ENCODE data around the gene CRTC1. TPM values are rescaled to one million over a fixed set of nuclear protein-coding genes. Genes with fewer than 3 reads are reported as not detected.

CRTC1 gene
- total and polyA plus RNA-seq, 4 donors: 1.5 to 3.5 (median 1.9) TPM

- no peak for DNase-seq (ENCODE audit: low spot score)
- 92% methylated on average over 16 of the region's 16 CpGs for WGBS
- Histone ChIP-seq H3K4me1 (ENCODE audit: control insufficient read depth in 4 of 4, insufficient read depth in 4 of 4, low read length in 3 of 4) (peaks cover 2 to 24% (median 12%) of the 10 kb centered on the region in 4 donors), H3K9ac (ENCODE audit: low read depth in 1 of 2, low read length in 2 of 2) (no peak overlapping the region), H3K9me3 (ENCODE audit: control insufficient read depth in 4 of 4, low read length in 3 of 4) (no peaks in the 10 kb centered on the region), H3K4me3 (ENCODE audit: low read depth in 1 of 3, low read length in 3 of 3) (no peak overlapping the region), H3K27me3 (ENCODE audit: control insufficient read depth in 4 of 4, insufficient read depth in 4 of 4, low read length in 3 of 4) (no peaks in the 10 kb centered on the region), H3K27ac (ENCODE audit: low read depth in 1 of 2, low read length in 2 of 2) (no peak overlapping the region), H3K36me3 (ENCODE audit: control insufficient read depth in 4 of 4, insufficient read depth in 3 of 4, low read depth in 1 of 4, low read length in 3 of 4) (no peaks in the 10 kb centered on the region)
- TF ChIP-seq REST (IDR thresholded peaks at IDR 0.05): no peak
- no peak for TF ChIP-seq RAD21 (IDR thresholded peaks at IDR 0.05)
Observed at GRCh38 chr19:18687740-18688465, 4.4 kb downstream of the CRTC1 start.

- H3K27ac ChIP-seq (ENCODE audit: low read depth in 1 of 2, low read length in 2 of 2): no peak overlapping the region
- no peaks in the 10 kb centered on the region for H3K36me3 ChIP-seq (ENCODE audit: control insufficient read depth in 4 of 4, insufficient read depth in 3 of 4, low read depth in 1 of 4, low read length in 3 of 4)
- DNase-seq (ENCODE audit: low spot score): no peak
- H3K27me3 ChIP-seq (ENCODE audit: control insufficient read depth in 4 of 4, insufficient read depth in 4 of 4, low read length in 3 of 4): no peaks in the 10 kb centered on the region
- WGBS: 91% methylated on average over 12 of the region's 12 CpGs
- H3K4me3 ChIP-seq (ENCODE audit: low read depth in 1 of 3, low read length in 3 of 3): no peak overlapping the region
- no peaks in the 10 kb centered on the region for H3K9me3 ChIP-seq (ENCODE audit: control insufficient read depth in 4 of 4, low read length in 3 of 4)
- H3K9ac ChIP-seq (ENCODE audit: low read depth in 1 of 2, low read length in 2 of 2): no peak overlapping the region
- no peak for TF ChIP-seq REST (IDR thresholded peaks at IDR 0.05)
- no peak for TF ChIP-seq JUND (IDR thresholded peaks at IDR 0.05)
- no peak for TF ChIP-seq ATF3 (IDR thresholded peaks at IDR 0.05)
- no peak for TF ChIP-seq HNF4G (IDR thresholded peaks at IDR 0.05)
- TF ChIP-seq HNF4A (conservative IDR thresholded peaks at IDR 0.05): no peak
- TF ChIP-seq SP1 (IDR thresholded peaks at IDR 0.05): no peak
- TF ChIP-seq, protein P1, sequence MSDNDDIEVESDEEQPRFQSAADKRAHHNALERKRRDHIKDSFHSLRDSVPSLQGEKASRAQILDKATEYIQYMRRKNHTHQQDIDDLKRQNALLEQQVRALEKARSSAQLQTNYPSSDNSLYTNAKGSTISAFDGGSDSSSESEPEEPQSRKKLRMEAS (IDR thresholded peaks at IDR 0.05): no peak
- TF ChIP-seq EGR1 (IDR thresholded peaks at IDR 0.05; ENCODE audit: low read depth in 2 of 2): no peak
- TF ChIP-seq CTCF (IDR thresholded peaks at IDR 0.05; ENCODE audit: low read depth, low read length, missing input control): no peak
- no peak for TF ChIP-seq YY1 (IDR thresholded peaks at IDR 0.05)
- TF ChIP-seq FOXA1 (IDR thresholded peaks at IDR 0.05): no peak
- no peak for TF ChIP-seq RXRA (IDR thresholded peaks at IDR 0.05)
- TF ChIP-seq RAD21 (IDR thresholded peaks at IDR 0.05): no peak
- TF ChIP-seq, protein P2, sequence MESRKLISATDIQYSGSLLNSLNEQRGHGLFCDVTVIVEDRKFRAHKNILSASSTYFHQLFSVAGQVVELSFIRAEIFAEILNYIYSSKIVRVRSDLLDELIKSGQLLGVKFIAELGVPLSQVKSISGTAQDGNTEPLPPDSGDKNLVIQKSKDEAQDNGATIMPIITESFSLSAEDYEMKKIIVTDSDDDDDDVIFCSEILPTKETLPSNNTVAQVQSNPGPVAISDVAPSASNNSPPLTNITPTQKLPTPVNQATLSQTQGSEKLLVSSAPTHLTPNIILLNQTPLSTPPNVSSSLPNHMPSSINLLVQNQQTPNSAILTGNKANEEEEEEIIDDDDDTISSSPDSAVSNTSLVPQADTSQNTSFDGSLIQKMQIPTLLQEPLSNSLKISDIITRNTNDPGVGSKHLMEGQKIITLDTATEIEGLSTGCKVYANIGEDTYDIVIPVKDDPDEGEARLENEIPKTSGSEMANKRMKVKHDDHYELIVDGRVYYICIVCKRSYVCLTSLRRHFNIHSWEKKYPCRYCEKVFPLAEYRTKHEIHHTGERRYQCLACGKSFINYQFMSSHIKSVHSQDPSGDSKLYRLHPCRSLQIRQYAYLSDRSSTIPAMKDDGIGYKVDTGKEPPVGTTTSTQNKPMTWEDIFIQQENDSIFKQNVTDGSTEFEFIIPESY (IDR thresholded peaks at IDR 0.05): no peak
- TF ChIP-seq TAF1 (conservative IDR thresholded peaks at IDR 0.05): no peak
- TF ChIP-seq FOXA2 (IDR thresholded peaks at IDR 0.05): no peak
- peaks cover 4 to 16% (median 11%) of the 10 kb centered on the region in 4 donors for H3K4me1 ChIP-seq (ENCODE audit: control insufficient read depth in 4 of 4, insufficient read depth in 4 of 4, low read length in 3 of 4)
Observed at GRCh38 chr19:18696023-18696422, 12.5 kb downstream of the CRTC1 start.

Data from liver (tissue), 9 donors.